Measurements from ENCODE around the gene SESN3. TPM values are rescaled to one million over a fixed set of nuclear protein-coding genes. Genes with fewer than 3 reads are reported as not detected.

Gene SESN3
- total and polyA plus RNA-seq, 12 donors = 5.9 to 90.0 (median 36.6) TPM

- no peak for TF ChIP-seq POLR2A (IDR thresholded peaks at IDR 0.05)
- TF ChIP-seq CTCF (IDR thresholded peaks at IDR 0.05) = no peak
- Histone ChIP-seq H3K9me3 (replicated peaks in 1 of 3) (no peaks in the 10 kb centered on the region), H3K4me1 (replicated peaks in 1 of 2) (no peaks in the 10 kb centered on the region), H3K4me3 (no peak overlapping the region), H3K27ac (no peak overlapping the region), H3K27me3 (no peaks in the 10 kb centered on the region), H3K36me3 (replicated peaks in 1 of 2) (no peaks in the 10 kb centered on the region)
- intact Hi-C loops (cut with DNase I) = loop anchor here in 1 of 2 donors (10.0 kb wide), 2 partner anchors 65 to 465 kb away; no protein-coding TSS in a partner anchor
- no peak for DNase-seq
- 83 to 86% (median 84%) methylated on average over 5 of the region's 5 CpGs for WGBS, 4 donors
Observed at GRCh38 chr11:95239871-95240649, 9.1 kb upstream of the SESN3 start.

- H3K4me1 ChIP-seq (replicated peaks in 1 of 2) = peaks cover 5 to 34% of the 10 kb centered on the region in 2 donors
- DNase-seq = no peak
- intact Hi-C loops (cut with DNase I) = loop anchor here in 1 of 2 donors (10.0 kb wide), 1 partner anchor 472 kb away; no protein-coding TSS in a partner anchor
- peak in 1 of 6 experiments; percentile 5 for TF ChIP-seq CTCF (IDR thresholded peaks at IDR 0.05)
- no peak for TF ChIP-seq POLR2A (IDR thresholded peaks at IDR 0.05)
- H3K4me3 ChIP-seq = peak overlapping the region in 2 of 4 donors; percentile 27 to 54
- peak overlapping the region in 4 of 5 donors; percentile 79 to 95 (median 92) for H3K27ac ChIP-seq
- H3K36me3 ChIP-seq (replicated peaks in 1 of 2) = no peaks in the 10 kb centered on the region
- H3K9me3 ChIP-seq (replicated peaks in 1 of 3) = no peaks in the 10 kb centered on the region
- WGBS, 4 donors = 46 to 54% (median 51%) methylated on average over 3 of the region's 3 CpGs
- no peaks in the 10 kb centered on the region for H3K27me3 ChIP-seq
Observed at GRCh38 chr11:95232666-95233065, 1.7 kb upstream of the SESN3 start.

- H3K4me3 ChIP-seq = peak overlapping the region in 2 of 4 donors; percentile 27 to 54
- no peaks in the 10 kb centered on the region for H3K9me3 ChIP-seq (replicated peaks in 1 of 3)
- WGBS, 4 donors = 3 to 9% (median 7%) methylated on average over 16 to 35 of the region's 35 CpGs
- peak overlapping the region; percentile 55 to 95 (median 92) for H3K27ac ChIP-seq
- TF ChIP-seq POLR2A (IDR thresholded peaks at IDR 0.05) = peak in 1 of 2 donors; percentile 83
- peak in 1 of 6 experiments; percentile 22 for TF ChIP-seq CTCF (IDR thresholded peaks at IDR 0.05)
- peak; percentile 76 to 95 (median 88) for DNase-seq
- peaks cover 5 to 40% of the 10 kb centered on the region in 2 donors for H3K4me1 ChIP-seq (replicated peaks in 1 of 2)
- H3K27me3 ChIP-seq = no peaks in the 10 kb centered on the region
- intact Hi-C loops (cut with DNase I) = loop anchor here in 1 of 2 donors (10.0 kb wide), 1 partner anchor 473 kb away; no protein-coding TSS in a partner anchor
- no peaks in the 10 kb centered on the region for H3K36me3 ChIP-seq (replicated peaks in 1 of 2)
Observed at GRCh38 chr11:95231881-95232605, 1.0 kb upstream of the SESN3 start.

GRCh38 chr11:95230810-95231126 is 234 bp downstream of the SESN3 start:
- no peak for DNase-seq
- peaks cover 5 to 43% of the 10 kb centered on the region in 2 donors for H3K4me1 ChIP-seq (replicated peaks in 1 of 2)
- TF ChIP-seq POLR2A (IDR thresholded peaks at IDR 0.05) = no peak
- no peaks in the 10 kb centered on the region for H3K9me3 ChIP-seq (replicated peaks in 1 of 3)
- no peaks in the 10 kb centered on the region for H3K27me3 ChIP-seq
- WGBS, 4 donors = 0 to 2% (median 0%) methylated on average over 11 to 40 of the region's 40 CpGs
- H3K36me3 ChIP-seq (replicated peaks in 1 of 2) = no peaks in the 10 kb centered on the region
- intact Hi-C loops (cut with DNase I) = loop anchor here in 1 of 2 donors (10.0 kb wide), 1 partner anchor 474 kb away; no protein-coding TSS in a partner anchor
- H3K4me3 ChIP-seq = peak overlapping the region; percentile 38 to 92 (median 76)
- H3K27ac ChIP-seq = peak overlapping the region in 4 of 5 donors; percentile 79 to 92 (median 82)

Data from adrenal gland (tissue), 12 donors.